Neural progenitor cell (in vitro differentiated cells): ENCODE results near the gene SKIC8. TPM values are rescaled to one million over a fixed set of nuclear protein-coding genes. Genes with fewer than 3 reads are reported as not detected.

Source experiments
- DNase-seq: peaks from one replicate; pipeline ENCODE4 v3.0.0-alpha.2; 2016; ENCODE audit warnings: low spot score
- H2AFZ ChIP-seq: fragments of 200-600 bp; sonication (generic); replicated peaks from 2 replicates; pipeline ENCODE4 v1.6.1; 2016; ENCODE audit warnings: antibody characterized with exemption
- H3F3A ChIP-seq: fragments of 200-600 bp; sonication (generic); 2 replicates; pipeline ENCODE4 v1.6.1; 2016; ENCODE audit warnings: antibody characterized with exemption, low read depth
- H3K27ac ChIP-seq: fragments of 200-600 bp; sonication (generic); 2 replicates; pipeline ENCODE4 v1.5.1; 2016; ENCODE audit warnings: mild to moderate bottlenecking
- H3K27me3 ChIP-seq: fragments of 200-600 bp; sonication (generic); 2 replicates; pipeline ENCODE4 v1.6.1; 2016; ENCODE audit warnings: mild to moderate bottlenecking, moderate library complexity
- H3K36me3 ChIP-seq: fragments of 200-600 bp; sonication (generic); 2 replicates; pipeline ENCODE4 v1.5.1; 2016
- H3K4me1 ChIP-seq: fragments of 200-600 bp; sonication (generic); 2 replicates; pipeline ENCODE4 v1.6.1; 2016; ENCODE audit warnings: mixed run types
- H3K4me2 ChIP-seq: fragments of 200-600 bp; sonication (generic); 2 replicates; pipeline ENCODE4 v1.6.1; 2016
- H3K4me3 ChIP-seq: fragments of 200-600 bp; sonication (generic); 2 replicates; pipeline ENCODE4 v1.5.1; 2016
- H3K79me2 ChIP-seq: fragments of 200-600 bp; sonication (generic); 2 replicates; pipeline ENCODE4 v1.6.1; 2016; ENCODE audit warnings: low read depth
- H3K9ac ChIP-seq: fragments of 200-600 bp; sonication (generic); 2 replicates; pipeline ENCODE4 v1.6.1; 2016
- H3K9me3 ChIP-seq: fragments of 200-600 bp; sonication (generic); 2 replicates; pipeline ENCODE4 v1.5.1; 2016; ENCODE audit warnings: low read depth
- H4K20me1 ChIP-seq: fragments of 200-600 bp; sonication (generic); 2 replicates; pipeline ENCODE4 v1.6.1; 2016; ENCODE audit warnings: low read depth
- H3K27ac Mint-ChIP-seq: 3 replicates; pipeline ENCODE4 v1.8.0; 2021; ENCODE audit warnings: mixed read lengths
- H3K27me3 Mint-ChIP-seq: 2 replicates; pipeline ENCODE4 v1.8.0; 2022; ENCODE audit warnings: low read depth, mild to moderate bottlenecking, inconsistent platforms, moderate library complexity, mixed read lengths; ENCODE audit not compliant: insufficient read depth
- H3K36me3 Mint-ChIP-seq: 3 replicates; pipeline ENCODE4 v1.8.0; 2021; ENCODE audit warnings: mixed read lengths
- H3K4me1 Mint-ChIP-seq: 3 replicates; pipeline ENCODE4 v1.8.0; 2021; ENCODE audit warnings: mixed read lengths
- H3K4me3 Mint-ChIP-seq: 3 replicates; pipeline ENCODE4 v1.8.0; 2021; ENCODE audit warnings: mild to moderate bottlenecking, moderate library complexity, mixed read lengths
- H3K9me3 Mint-ChIP-seq: 3 replicates; pipeline ENCODE4 v1.8.0; 2020; ENCODE audit warnings: mixed read lengths
- EZH2 ChIP-seq: fragments of 200-600 bp; sonication (generic); IDR thresholded peaks from 2 replicates; pipeline ENCODE4 v1.6.1; 2017; ENCODE audit warnings: antibody characterized with exemption, mild to moderate bottlenecking, moderate library complexity
- EZH2phosphoT487 ChIP-seq: fragments of 200-600 bp; sonication (generic); IDR thresholded peaks from 2 replicates; pipeline ENCODE4 v1.6.1; 2017; ENCODE audit warnings: antibody characterized with exemption
- total RNA-seq: library from RNA; depleted of rRNA; stranded (reverse); fragments of >200 nt; gene quantifications from 2 replicates; pipeline ENCODE4 v1.2.3, GENCODE V29; 2015; ENCODE audit warnings: low replicate concordance
- TF ChIP-seq, protein P1 (sequence below): fragments of 200-600 bp; sonication (generic); IDR thresholded peaks from 2 replicates; pipeline ENCODE4 v1.5.1; 2017; ENCODE audit warnings: antibody characterized with exemption, mild to moderate bottlenecking

The SKIC8 gene
- total RNA-seq, 1 donor from 2014 or later = 76.0 TPM

DNA sequence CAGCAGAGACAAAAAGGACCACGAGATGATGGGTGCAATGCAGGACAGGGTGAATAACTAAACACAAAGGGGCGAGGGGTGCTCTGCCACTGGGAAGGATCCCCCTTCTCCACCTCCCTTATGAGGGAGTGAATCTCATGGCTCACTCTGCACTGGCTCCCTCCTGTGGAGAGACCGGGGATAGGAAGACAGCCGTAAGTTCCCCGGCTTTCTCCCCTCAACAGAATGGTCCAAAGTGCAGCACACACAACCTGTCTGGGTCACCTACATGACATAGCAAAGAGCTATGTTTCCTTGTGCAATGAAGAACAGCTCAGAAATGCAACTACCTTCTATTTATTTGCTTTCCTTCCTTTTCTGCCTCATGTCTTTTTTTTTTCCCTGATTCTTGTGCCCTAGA is 57.3 kb downstream of the SKIC8 start:
- Histone ChIP-seq H3K4me3 (no peak overlapping the region), H3K9me3 (no peaks in the 10 kb centered on the region), H3K9ac (no peak overlapping the region), H3F3A (peaks cover 4% of the 10 kb centered on the region), H3K4me2 (no peak overlapping the region), H3K36me3 (no peaks in the 10 kb centered on the region), H4K20me1 (no peaks in the 10 kb centered on the region), H3K27me3 (no peaks in the 10 kb centered on the region), H3K27ac (no peak overlapping the region), H3K79me2 (no peaks in the 10 kb centered on the region), H3K4me1 (peaks cover 5% of the 10 kb centered on the region), H2AFZ (no peak overlapping the region)
- DNase-seq = peak; percentile 51
- TF ChIP-seq, protein P1, sequence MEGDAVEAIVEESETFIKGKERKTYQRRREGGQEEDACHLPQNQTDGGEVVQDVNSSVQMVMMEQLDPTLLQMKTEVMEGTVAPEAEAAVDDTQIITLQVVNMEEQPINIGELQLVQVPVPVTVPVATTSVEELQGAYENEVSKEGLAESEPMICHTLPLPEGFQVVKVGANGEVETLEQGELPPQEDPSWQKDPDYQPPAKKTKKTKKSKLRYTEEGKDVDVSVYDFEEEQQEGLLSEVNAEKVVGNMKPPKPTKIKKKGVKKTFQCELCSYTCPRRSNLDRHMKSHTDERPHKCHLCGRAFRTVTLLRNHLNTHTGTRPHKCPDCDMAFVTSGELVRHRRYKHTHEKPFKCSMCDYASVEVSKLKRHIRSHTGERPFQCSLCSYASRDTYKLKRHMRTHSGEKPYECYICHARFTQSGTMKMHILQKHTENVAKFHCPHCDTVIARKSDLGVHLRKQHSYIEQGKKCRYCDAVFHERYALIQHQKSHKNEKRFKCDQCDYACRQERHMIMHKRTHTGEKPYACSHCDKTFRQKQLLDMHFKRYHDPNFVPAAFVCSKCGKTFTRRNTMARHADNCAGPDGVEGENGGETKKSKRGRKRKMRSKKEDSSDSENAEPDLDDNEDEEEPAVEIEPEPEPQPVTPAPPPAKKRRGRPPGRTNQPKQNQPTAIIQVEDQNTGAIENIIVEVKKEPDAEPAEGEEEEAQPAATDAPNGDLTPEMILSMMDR = peak; percentile 57
- TF ChIP-seq EZH2 (no peak), EZH2phosphoT487 (no peak)
- H3K4me1 Mint-ChIP-seq = peaks cover 12% of the 10 kb centered on the region
- no peak overlapping the region for H3K4me3 Mint-ChIP-seq
- no peak overlapping the region for H3K27ac Mint-ChIP-seq
- peaks cover 2% of the 10 kb centered on the region for H3K36me3 Mint-ChIP-seq
- peaks cover 2% of the 10 kb centered on the region for H3K9me3 Mint-ChIP-seq
- H3K27me3 Mint-ChIP-seq = peaks cover 3% of the 10 kb centered on the region

DNA sequence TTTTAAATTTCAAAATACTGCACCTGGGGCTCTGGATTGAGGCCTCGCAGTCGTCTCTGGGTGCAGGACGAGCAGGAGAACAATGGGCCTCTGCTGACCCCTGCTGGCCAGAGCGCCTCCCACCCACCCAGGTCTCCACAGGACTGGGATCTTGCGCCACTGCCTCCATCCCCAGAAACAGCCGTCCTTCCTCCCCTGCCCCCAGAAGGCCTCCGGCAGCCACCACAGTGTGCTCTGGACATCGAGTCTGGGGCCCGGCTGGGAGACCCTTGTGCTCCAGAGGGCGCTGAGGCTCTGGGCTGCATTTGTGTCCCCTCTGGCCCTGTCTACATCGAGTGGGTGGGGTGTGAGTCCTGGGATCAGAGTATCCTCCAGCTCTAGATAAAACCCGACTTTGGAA is 58.4 kb downstream of the SKIC8 start:
- peak; percentile 83 for DNase-seq
- no peak for TF ChIP-seq EZH2
- no peak for TF ChIP-seq EZH2phosphoT487
- TF ChIP-seq, protein P1 = peak; percentile 87
- no peaks in the 10 kb centered on the region for H3K27me3 ChIP-seq
- H3F3A ChIP-seq = peaks cover 4% of the 10 kb centered on the region
- H3K27me3 Mint-ChIP-seq = peaks cover 3% of the 10 kb centered on the region
- no peak overlapping the region for H3K4me2 ChIP-seq
- H3K4me3 ChIP-seq = no peak overlapping the region
- no peaks in the 10 kb centered on the region for H3K79me2 ChIP-seq
- H2AFZ ChIP-seq = peak overlapping the region; percentile 56
- peaks cover 5% of the 10 kb centered on the region for H3K4me1 ChIP-seq
- H3K9me3 Mint-ChIP-seq = peaks cover 2% of the 10 kb centered on the region
- no peak overlapping the region for H3K9ac ChIP-seq
- H3K4me3 Mint-ChIP-seq = no peak overlapping the region
- H4K20me1 ChIP-seq = no peaks in the 10 kb centered on the region
- H3K27ac Mint-ChIP-seq = no peak overlapping the region
- no peaks in the 10 kb centered on the region for H3K9me3 ChIP-seq
- peaks cover 12% of the 10 kb centered on the region for H3K4me1 Mint-ChIP-seq
- H3K27ac ChIP-seq = no peak overlapping the region
- H3K36me3 Mint-ChIP-seq = peaks cover 2% of the 10 kb centered on the region
- H3K36me3 ChIP-seq = no peaks in the 10 kb centered on the region

DNA sequence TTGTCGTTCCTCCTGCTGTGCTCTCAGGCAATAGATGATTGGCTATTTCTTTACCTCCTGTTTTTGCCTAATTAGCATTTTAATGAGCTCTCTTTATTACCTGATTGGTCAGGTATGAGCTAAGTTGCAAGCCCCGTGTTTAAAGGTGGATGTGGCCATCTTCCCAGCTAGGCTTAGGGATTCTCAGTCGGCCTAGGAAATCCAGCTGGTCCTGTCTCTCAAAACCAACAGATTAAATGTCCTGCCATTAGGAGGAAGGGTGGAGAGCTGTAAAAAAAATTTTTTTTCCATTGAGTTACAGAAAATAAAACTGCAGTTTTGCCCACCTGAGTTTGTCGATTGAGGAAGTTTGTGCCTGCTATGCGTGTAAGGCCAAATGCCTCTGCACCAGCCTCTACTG is 59.6 kb downstream of the SKIC8 start:
- H3K36me3 ChIP-seq = no peaks in the 10 kb centered on the region
- TF ChIP-seq EZH2 (no peak), EZH2phosphoT487 (no peak)
- TF ChIP-seq, protein P1 = no peak
- H3K4me3 ChIP-seq = no peak overlapping the region
- DNase-seq = no peak
- H3K9ac ChIP-seq = no peak overlapping the region
- no peaks in the 10 kb centered on the region for H4K20me1 ChIP-seq
- Mint-ChIP-seq H3K27me3 (peaks cover 2% of the 10 kb centered on the region), H3K4me3 (no peak overlapping the region), H3K4me1 (peaks cover 17% of the 10 kb centered on the region), H3K27ac (no peak overlapping the region), H3K36me3 (no peaks in the 10 kb centered on the region), H3K9me3 (peaks cover 2% of the 10 kb centered on the region)
- H3K9me3 ChIP-seq = no peaks in the 10 kb centered on the region
- peaks cover 5% of the 10 kb centered on the region for H3K4me1 ChIP-seq
- H3K4me2 ChIP-seq = no peak overlapping the region
- H2AFZ ChIP-seq = peak overlapping the region; percentile 26
- no peak overlapping the region for H3K27ac ChIP-seq
- H3K79me2 ChIP-seq = no peaks in the 10 kb centered on the region
- H3K27me3 ChIP-seq = no peaks in the 10 kb centered on the region
- H3F3A ChIP-seq = peaks cover 4% of the 10 kb centered on the region
